HepG2 (cell line): Measurements from ENCODE around the gene BTAF1. TPM values are rescaled to one million over a fixed set of nuclear protein-coding genes. Genes with fewer than 3 reads are reported as not detected.

Experiments used
- ATAD3A ChIP-seq: sonication (generic); formaldehyde crosslinking; IDR thresholded peaks from 2 replicates; pipeline ENCODE4 v1.4.0; 2020; ENCODE audit warnings: missing genetic modification reagents
- ATRX ChIP-seq: sonication (generic); formaldehyde crosslinking; IDR thresholded peaks from 2 replicates; pipeline ENCODE4 v1.4.0; 2020; ENCODE audit warnings: missing genetic modification reagents, borderline replicate concordance
- DPF2 ChIP-seq: sonication (generic); formaldehyde crosslinking; IDR thresholded peaks from 2 replicates; pipeline ENCODE4 v1.4.0; 2020; ENCODE audit warnings: mild to moderate bottlenecking, low read depth, missing genetic modification reagents, borderline replicate concordance
- ELF4 ChIP-seq: sonication (generic); formaldehyde crosslinking; IDR thresholded peaks from 2 replicates; pipeline ENCODE4 v1.5.0; 2020; ENCODE audit warnings: missing genetic modification reagents, mild to moderate bottlenecking, moderate library complexity, borderline replicate concordance
- GLI4 ChIP-seq: sonication (generic); formaldehyde crosslinking; IDR thresholded peaks from 2 replicates; pipeline ENCODE4 v1.5.1; 2020; ENCODE audit warnings: missing genetic modification reagents, mild to moderate bottlenecking, moderate library complexity, borderline replicate concordance
- HCFC1 ChIP-seq: fragments of 150-350 bp; IDR thresholded peaks from 2 replicates; pipeline ENCODE4 v1.6.1; 2014; ENCODE audit warnings: low read depth, low read length
- HIVEP1 ChIP-seq: sonication (generic); formaldehyde crosslinking; IDR thresholded peaks from 2 replicates; pipeline ENCODE4 v1.4.0; 2020; ENCODE audit warnings: mild to moderate bottlenecking, missing genetic modification reagents
- HOXD1 ChIP-seq: sonication (generic); formaldehyde crosslinking; IDR thresholded peaks from 2 replicates; pipeline ENCODE4 v1.5.0; 2020; ENCODE audit warnings: missing genetic modification reagents
- JARID2 ChIP-seq: sonication (generic); formaldehyde crosslinking; IDR thresholded peaks from 2 replicates; pipeline ENCODE4 v1.8.1; 2023; ENCODE audit warnings: missing genetic modification reagents, inconsistent platforms; ENCODE audit not compliant: insufficient replicate concordance
- KDM5A ChIP-seq: fragments of 200-600 bp; sonication (generic); IDR thresholded peaks from 2 replicates; pipeline ENCODE4 v1.7.0; 2018; ENCODE audit warnings: antibody characterized with exemption, mild to moderate bottlenecking, low read length, borderline replicate concordance
- KLF12 ChIP-seq: sonication (generic); formaldehyde crosslinking; IDR thresholded peaks from 2 replicates; pipeline ENCODE4 v1.4.0; 2020; ENCODE audit warnings: missing genetic modification reagents, borderline replicate concordance
- MIXL1 ChIP-seq: IDR thresholded peaks from 2 replicates; pipeline ENCODE4 v1.6.1; 2016
- MTF2 ChIP-seq: sonication (generic); formaldehyde crosslinking; IDR thresholded peaks from 2 replicates; pipeline ENCODE4 v1.5.0; 2020; ENCODE audit warnings: missing genetic modification reagents, borderline replicate concordance
- RAD51 ChIP-seq: fragments of 450-650 bp; IDR thresholded peaks from 2 replicates; pipeline ENCODE4 v1.6.1; 2016; ENCODE audit warnings: borderline replicate concordance
- TCF7 ChIP-seq: sonication (generic); IDR thresholded peaks from 2 replicates; pipeline ENCODE4 v1.6.1; 2016; ENCODE audit warnings: antibody characterized with exemption, low read depth
- ZNF232 ChIP-seq: sonication (generic); formaldehyde crosslinking; IDR thresholded peaks from 2 replicates; pipeline ENCODE4 v1.4.0; 2020; ENCODE audit warnings: missing genetic modification reagents, borderline replicate concordance
- ZNF552 ChIP-seq: sonication (generic); formaldehyde crosslinking; IDR thresholded peaks from 2 replicates; pipeline ENCODE4 v1.9.0; 2022; ENCODE audit warnings: missing genetic modification reagents, mild to moderate bottlenecking, borderline replicate concordance
- ZNF598 ChIP-seq: sonication (generic); formaldehyde crosslinking; IDR thresholded peaks from 2 replicates; pipeline ENCODE4 v1.5.1; 2020; ENCODE audit warnings: mild to moderate bottlenecking, missing genetic modification reagents, borderline replicate concordance
- ZNF746 ChIP-seq: sonication (generic); formaldehyde crosslinking; IDR thresholded peaks from 2 replicates; pipeline ENCODE4 v1.8.0; 2022; ENCODE audit warnings: mild to moderate bottlenecking, missing genetic modification reagents
- polyA plus RNA-seq, 8 experiments: library from polyadenylated mRNA; depleted of rRNA in 3 of 8; stranded (reverse) in 7 of 8; unstranded in 1 of 8; fragments of >200 nt; fragmentation: Illumina TruSeq in 4 of 8; extraction: Trizol in 4 of 8; gene quantifications; 2 replicates each; pipeline versions ENCODE4 v1.2.1 to v1.2.3, GENCODE V29; 2011 to 2016; ENCODE audit warnings: low read depth in 4 of 8, missing spikeins in 1 of 8, mixed read lengths in 1 of 8; ENCODE audit not compliant: insufficient read depth in 1 of 8
- total RNA-seq, 5 experiments: library from RNA; depleted of rRNA; stranded (reverse); fragments of >200 nt; fragmentation: Illumina TruSeq; extraction: Trizol; gene quantifications; 2 replicates each; pipeline ENCODE4 v1.2.3, GENCODE V29; 2016; ENCODE audit warnings: low read depth in 1 of 5
- TF ChIP-seq, protein P1 (sequence below): sonication (generic); formaldehyde crosslinking; IDR thresholded peaks from 2 replicates; pipeline ENCODE4 v1.4.0; 2020; ENCODE audit warnings: low read depth, mild to moderate bottlenecking, missing genetic modification reagents
- TF ChIP-seq, protein P2 (sequence below): sonication (generic); formaldehyde crosslinking; conservative IDR thresholded peaks from 2 replicates; pipeline ENCODE4 v1.8.0; 2022; ENCODE audit warnings: low read depth, missing genetic modification reagents
- TF ChIP-seq, protein P3 (sequence below): sonication (generic); formaldehyde crosslinking; IDR thresholded peaks from 2 replicates; pipeline ENCODE4 v1.8.0; 2022; ENCODE audit warnings: mild to moderate bottlenecking, missing genetic modification reagents, borderline replicate concordance
- TF ChIP-seq, protein P4 (sequence below): sonication (generic); formaldehyde crosslinking; IDR thresholded peaks from 2 replicates; pipeline ENCODE4 v1.4.0; 2020; ENCODE audit warnings: mild to moderate bottlenecking, missing genetic modification reagents
- TF ChIP-seq, protein P5 (sequence below): IDR thresholded peaks from 2 replicates; pipeline ENCODE4 v1.6.1; 2016; ENCODE audit warnings: missing biosample characterization, missing genetic modification reagents, low read depth

BTAF1 gene
- total and polyA plus RNA-seq, 2 of the 13 experiments (the other 11 are each of a cell fraction or from before 2014, with no cell fraction given): 38.6 to 54.1 TPM

DNA sequence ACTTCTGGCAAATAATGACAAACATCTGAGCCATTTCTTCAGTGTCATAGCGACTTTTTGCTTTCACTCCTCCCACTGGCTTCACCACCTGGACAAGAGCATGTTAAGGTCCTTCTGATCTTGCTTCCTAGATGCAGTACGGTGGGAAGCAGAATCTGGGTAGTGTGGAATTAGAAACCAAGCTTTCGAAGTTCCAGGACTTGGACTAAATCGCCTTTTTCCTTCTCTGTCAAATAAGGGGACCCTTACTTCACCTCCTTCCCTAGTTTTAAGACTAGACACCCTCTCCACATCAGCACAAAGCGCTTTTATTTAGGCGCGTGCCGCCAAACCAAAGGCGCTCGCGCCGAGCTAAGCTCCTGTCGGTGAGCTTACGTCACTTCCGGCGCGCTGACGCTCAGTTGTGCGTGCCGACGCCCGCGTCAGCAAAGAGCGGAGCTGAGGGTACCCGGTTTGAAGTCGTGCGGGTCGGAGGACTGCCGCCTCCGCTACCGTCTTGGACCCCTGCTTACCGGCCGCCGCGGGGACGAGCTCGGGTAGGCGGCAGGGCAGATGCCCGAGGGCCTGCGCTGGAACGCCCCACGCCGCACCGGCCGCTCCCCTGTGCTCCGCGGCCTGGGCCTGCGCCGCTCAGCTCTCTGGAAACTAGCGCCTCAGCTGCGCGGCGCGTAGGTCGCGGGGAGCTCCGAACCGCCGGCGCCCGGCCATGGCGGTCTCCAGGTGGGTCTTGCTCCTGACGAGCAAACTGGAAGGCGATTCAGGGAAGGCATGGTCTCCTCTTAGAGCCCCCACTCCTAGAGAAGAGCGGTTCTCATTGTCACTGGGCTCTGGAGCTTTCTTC, at the start of gene BTAF1 (continued):
- TF ChIP-seq, protein P1, sequence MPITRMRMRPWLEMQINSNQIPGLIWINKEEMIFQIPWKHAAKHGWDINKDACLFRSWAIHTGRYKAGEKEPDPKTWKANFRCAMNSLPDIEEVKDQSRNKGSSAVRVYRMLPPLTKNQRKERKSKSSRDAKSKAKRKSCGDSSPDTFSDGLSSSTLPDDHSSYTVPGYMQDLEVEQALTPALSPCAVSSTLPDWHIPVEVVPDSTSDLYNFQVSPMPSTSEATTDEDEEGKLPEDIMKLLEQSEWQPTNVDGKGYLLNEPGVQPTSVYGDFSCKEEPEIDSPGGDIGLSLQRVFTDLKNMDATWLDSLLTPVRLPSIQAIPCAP (CRISPR knock-in tag): peak; percentile 48; the same call in 1 of the 2 replicates
- TF ChIP-seq ATAD3A (no peak), ZNF552 (CRISPR knock-in tag) (no peak), TCF7 (no peak), MTF2 (CRISPR knock-in tag) (no peak), ZNF746 (CRISPR knock-in tag) (no peak), HIVEP1 (CRISPR knock-in tag) (peak; percentile 44), KDM5A (peak; percentile 71), HOXD1 (peak; percentile 50; the same call in 1 of the 2 replicates), DPF2 (no peak), RAD51 (no peak), HCFC1 (peak; percentile 38), GLI4 (CRISPR knock-in tag) (peak; percentile 87; the same call in 1 of the 2 replicates), KLF12 (CRISPR knock-in tag) (no peak; the same call in 1 of the 2 replicates), JARID2 (CRISPR knock-in tag) (no peak), ELF4 (CRISPR knock-in tag) (peak; percentile 78; the same call in 1 of the 2 replicates), ATRX (no peak), MIXL1 (CRISPR knock-in tag) (peak; percentile 68; the same call in 1 of the 2 replicates), ZNF598 (CRISPR knock-in tag) (peak; percentile 47; the same call in 1 of the 2 replicates), ZNF232 (peak; percentile 76; the same call in 1 of the 2 replicates)
- TF ChIP-seq, protein P2, sequence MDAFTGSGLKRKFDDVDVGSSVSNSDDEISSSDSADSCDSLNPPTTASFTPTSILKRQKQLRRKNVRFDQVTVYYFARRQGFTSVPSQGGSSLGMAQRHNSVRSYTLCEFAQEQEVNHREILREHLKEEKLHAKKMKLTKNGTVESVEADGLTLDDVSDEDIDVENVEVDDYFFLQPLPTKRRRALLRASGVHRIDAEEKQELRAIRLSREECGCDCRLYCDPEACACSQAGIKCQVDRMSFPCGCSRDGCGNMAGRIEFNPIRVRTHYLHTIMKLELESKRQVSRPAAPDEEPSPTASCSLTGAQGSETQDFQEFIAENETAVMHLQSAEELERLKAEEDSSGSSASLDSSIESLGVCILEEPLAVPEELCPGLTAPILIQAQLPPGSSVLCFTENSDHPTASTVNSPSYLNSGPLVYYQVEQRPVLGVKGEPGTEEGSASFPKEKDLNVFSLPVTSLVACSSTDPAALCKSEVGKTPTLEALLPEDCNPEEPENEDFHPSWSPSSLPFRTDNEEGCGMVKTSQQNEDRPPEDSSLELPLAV (CRISPR knock-in tag): no peak
- TF ChIP-seq, protein P3, sequence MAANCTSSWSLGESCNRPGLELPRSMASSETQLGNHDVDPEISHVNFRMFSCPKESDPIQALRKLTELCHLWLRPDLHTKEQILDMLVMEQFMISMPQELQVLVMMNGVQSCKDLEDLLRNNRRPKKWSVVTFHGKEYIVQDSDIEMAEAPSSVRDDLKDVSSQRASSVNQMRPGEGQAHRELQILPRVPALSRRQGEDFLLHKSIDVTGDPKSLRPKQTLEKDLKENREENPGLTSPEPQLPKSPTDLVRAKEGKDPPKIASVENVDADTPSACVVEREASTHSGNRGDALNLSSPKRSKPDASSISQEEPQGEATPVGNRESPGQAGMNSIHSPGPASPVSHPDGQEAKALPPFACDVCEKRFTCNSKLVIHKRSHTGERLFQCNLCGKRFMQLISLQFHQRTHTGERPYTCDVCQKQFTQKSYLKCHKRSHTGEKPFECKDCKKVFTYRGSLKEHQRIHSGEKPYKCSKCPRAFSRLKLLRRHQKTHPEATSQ (CRISPR knock-in tag): peak; percentile 65; the same call in 1 of the 2 replicates
- TF ChIP-seq, protein P4, sequence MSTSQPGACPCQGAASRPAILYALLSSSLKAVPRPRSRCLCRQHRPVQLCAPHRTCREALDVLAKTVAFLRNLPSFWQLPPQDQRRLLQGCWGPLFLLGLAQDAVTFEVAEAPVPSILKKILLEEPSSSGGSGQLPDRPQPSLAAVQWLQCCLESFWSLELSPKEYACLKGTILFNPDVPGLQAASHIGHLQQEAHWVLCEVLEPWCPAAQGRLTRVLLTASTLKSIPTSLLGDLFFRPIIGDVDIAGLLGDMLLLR (CRISPR knock-in tag): peak; percentile 88
- TF ChIP-seq, protein P5, sequence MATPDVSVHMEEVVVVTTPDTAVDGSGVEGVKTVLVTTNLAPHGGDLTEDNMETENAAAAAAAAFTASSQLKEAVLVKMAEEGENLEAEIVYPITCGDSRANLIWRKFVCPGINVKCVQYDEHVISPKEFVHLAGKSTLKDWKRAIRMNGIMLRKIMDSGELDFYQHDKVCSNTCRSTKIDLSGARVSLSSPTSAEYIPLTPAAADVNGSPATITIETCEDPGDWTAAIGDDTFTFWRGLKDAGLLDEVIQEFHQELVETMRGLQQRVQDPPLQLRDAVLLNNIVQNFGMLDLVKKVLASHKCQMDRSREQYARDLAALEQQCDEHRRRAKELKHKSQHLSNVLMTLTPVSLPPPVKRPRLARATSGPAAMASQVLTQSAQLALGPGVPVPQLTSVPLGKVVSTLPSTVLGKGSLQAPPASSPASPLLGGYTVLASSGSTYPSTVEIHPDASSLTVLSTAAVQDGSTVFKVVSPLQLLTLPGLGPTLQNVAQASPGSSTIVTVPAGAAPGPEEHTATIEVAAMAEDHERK: peak; percentile 97
